ENCODE results near the gene TEX14. TPM values are rescaled to one million over a fixed set of nuclear protein-coding genes. Genes with fewer than 3 reads are reported as not detected.

TEX14 gene
- 0.03 to 0.27 TPM (median 0.16 TPM) in 3 replicates for polyA plus RNA-seq
- 0.21 TPM for polyA plus RNA-seq (2011; ENCODE audit: low read depth)
- 0.05 TPM in 2 replicates for polyA plus RNA-seq (2011; cell fraction: cytosol; rRNA removed)
- 0.22 and 0.25 TPM in 2 replicates for polyA plus RNA-seq (2011; cell fraction: nucleus; rRNA removed)
- polyA plus RNA-seq (2012; ENCODE audit: low replicate concordance) = 0.07 and 0.17 TPM in 2 replicates
- 0.06 TPM in 1 of 3 replicates, not detected in the others for polyA minus RNA-seq
- polyA minus RNA-seq (2011; cell fraction: cytosol; rRNA and poly(A)+ RNA removed) = not detected
- polyA minus RNA-seq (2011; cell fraction: nucleus; rRNA and poly(A)+ RNA removed) = 0.11 TPM in 1 of 2 replicates, not detected in the other

DNA sequence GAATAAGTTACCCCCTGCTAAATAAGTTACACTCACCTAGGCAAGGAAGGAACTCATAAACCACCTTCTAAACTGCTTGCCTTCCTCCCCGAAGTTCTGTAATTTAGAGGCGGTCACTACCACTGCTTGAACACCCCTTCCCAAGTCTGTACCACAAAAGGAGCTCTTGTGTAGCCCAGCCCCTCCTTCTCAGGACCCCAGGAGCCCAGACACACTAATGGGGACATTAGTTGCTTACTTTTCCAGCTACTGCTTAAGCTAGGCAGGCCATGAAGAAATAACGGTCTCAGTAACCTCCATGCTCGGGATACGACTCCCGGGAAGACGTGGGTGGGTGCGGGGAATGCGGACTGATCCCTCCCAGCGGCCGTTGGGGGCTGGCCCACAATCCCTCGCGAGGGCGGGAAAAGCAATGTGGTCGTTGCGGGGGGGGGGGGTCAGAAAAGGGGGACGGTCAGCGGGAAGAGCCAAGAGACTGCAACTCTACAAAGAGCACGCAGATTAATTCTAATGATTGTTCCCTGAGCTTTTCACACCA, at the start of gene TEX14:
TSS of gene TEX14 (minus strand) at position 345 of the 538 bp plus-strand sequence. CDS start 40,044 bp downstream, outside the sequence.
- no peak for TF ChIP-seq CTCF (optimal IDR thresholded peaks at IDR 0.05 in 1 of 3, IDR thresholded peaks at IDR 0.05 in 1 of 3, conservative IDR thresholded peaks at IDR 0.05 in 1 of 3; ENCODE audit: extremely low read depth in 1 of 3, insufficient read depth in 2 of 3, low read length in 3 of 3)
- no peak for TF ChIP-seq EZH2 (IDR thresholded peaks at IDR 0.05; ENCODE audit: low read length)
- FAIRE-seq (no peak), DNase-seq (ENCODE audit: low read depth, low spot score) (no peak)
- Histone ChIP-seq H3K4me1 (ENCODE audit: control insufficient read depth, extremely low read depth, insufficient read depth, low read length) (peaks cover 17% of the 10 kb centered on the region), H3K4me3 (ENCODE audit: control insufficient read depth in 2 of 3, extremely low read depth in 1 of 3, insufficient read depth in 2 of 3, low read depth in 1 of 3, low read length in 3 of 3) (peak within 1 kb of the TSS; percentile 48 to 89 (median 84)), H3K27me3 (ENCODE audit: control insufficient read depth, extremely low read depth, insufficient read depth, low read length) (no peaks in the 10 kb centered on the region), H2AFZ (ENCODE audit: control insufficient read depth, low read length) (peak within 1 kb of the TSS; percentile 77), H3K79me2 (ENCODE audit: control insufficient read depth, insufficient read depth, low read length) (peaks cover 17% of the 10 kb centered on the region), H4K20me1 (ENCODE audit: control insufficient read depth, extremely low read depth, insufficient read depth, low read length) (no peaks in the 10 kb centered on the region), H3K36me3 (ENCODE audit: control insufficient read depth in 2 of 2, extremely low read depth in 1 of 2, insufficient read depth in 2 of 2, low read length in 2 of 2) (peaks cover 0 to 7% of the 10 kb centered on the region in 2 experiments), H3K9me1 (ENCODE audit: control insufficient read depth, extremely low read depth, insufficient read depth, low read length) (no peaks in the 10 kb centered on the region), H3K9me3 (ENCODE audit: control insufficient read depth, low read depth, low read length) (no peaks in the 10 kb centered on the region), H3K4me2 (ENCODE audit: control insufficient read depth, extremely low read depth, insufficient read depth, low read depth, low read length) (peak within 1 kb of the TSS; percentile 94), H3K27ac (ENCODE audit: control insufficient read depth, insufficient read depth, low read length) (peak within 1 kb of the TSS; percentile 77), H3K9ac (ENCODE audit: control insufficient read depth, extremely low read depth, insufficient read depth, low read length) (peak within 1 kb of the TSS; percentile 74)
- dilution Hi-C loops (cut with MboI; ENCODE audit: extremely low pct_ligation_motif_present, low sequenced_read_pairs) = no loop called here

DNA sequence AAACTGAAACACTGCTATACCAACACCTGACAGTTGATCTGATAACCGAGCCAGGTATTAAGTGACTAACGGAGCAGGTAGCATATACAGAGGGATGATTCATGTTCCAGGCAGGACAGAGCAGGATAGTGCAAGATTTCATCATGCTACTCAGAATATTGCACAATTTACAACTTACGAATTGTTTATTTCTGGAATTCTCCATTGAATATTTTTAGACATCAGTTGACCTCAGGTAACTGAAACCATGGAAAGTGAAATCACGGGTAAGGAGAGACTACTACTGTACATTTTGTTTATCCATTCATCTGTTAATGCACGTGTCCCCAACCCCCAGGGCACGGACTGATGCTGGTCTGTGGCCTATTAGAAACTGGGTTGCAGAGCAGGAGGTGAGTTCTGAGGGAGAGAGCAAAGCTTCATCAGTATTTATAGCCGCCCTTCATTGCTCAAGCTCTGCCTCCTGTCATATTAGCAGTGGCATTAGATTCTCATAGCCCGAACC, 49.3 kb upstream of the TEX14 start:
- H3K4me2 ChIP-seq (ENCODE audit: control insufficient read depth, extremely low read depth, insufficient read depth, low read depth, low read length) = peak overlapping the region; percentile 59
- H4K20me1 ChIP-seq (ENCODE audit: control insufficient read depth, extremely low read depth, insufficient read depth, low read length) = no peaks in the 10 kb centered on the region
- H3K36me3 ChIP-seq (ENCODE audit: control insufficient read depth in 2 of 2, extremely low read depth in 1 of 2, insufficient read depth in 2 of 2, low read length in 2 of 2) = no peaks in the 10 kb centered on the region
- DNase-seq (ENCODE audit: low read depth, low spot score) (peak; percentile 60), FAIRE-seq (peak; percentile 97)
- H3K79me2 ChIP-seq (ENCODE audit: control insufficient read depth, insufficient read depth, low read length) = no peaks in the 10 kb centered on the region
- H3K9ac ChIP-seq (ENCODE audit: control insufficient read depth, extremely low read depth, insufficient read depth, low read length) = peak overlapping the region; percentile 36
- peak overlapping the region; percentile 66 for H3K27ac ChIP-seq (ENCODE audit: control insufficient read depth, insufficient read depth, low read length)
- H3K4me3 ChIP-seq (ENCODE audit: control insufficient read depth in 2 of 3, extremely low read depth in 1 of 3, insufficient read depth in 2 of 3, low read depth in 1 of 3, low read length in 3 of 3) = peak overlapping the region in 1 of 3 experiments; percentile 18
- no peaks in the 10 kb centered on the region for H3K9me3 ChIP-seq (ENCODE audit: control insufficient read depth, low read depth, low read length)
- TF ChIP-seq EZH2 (IDR thresholded peaks at IDR 0.05; ENCODE audit: low read length) = no peak
- no peak for TF ChIP-seq CTCF (optimal IDR thresholded peaks at IDR 0.05 in 1 of 3, IDR thresholded peaks at IDR 0.05 in 1 of 3, conservative IDR thresholded peaks at IDR 0.05 in 1 of 3; ENCODE audit: extremely low read depth in 1 of 3, insufficient read depth in 2 of 3, low read length in 3 of 3)
- dilution Hi-C loops (cut with MboI; ENCODE audit: extremely low pct_ligation_motif_present, low sequenced_read_pairs) = no loop called here
- H3K27me3 ChIP-seq (ENCODE audit: control insufficient read depth, extremely low read depth, insufficient read depth, low read length) = no peaks in the 10 kb centered on the region
- no peak overlapping the region for H2AFZ ChIP-seq (ENCODE audit: control insufficient read depth, low read length)
- H3K9me1 ChIP-seq (ENCODE audit: control insufficient read depth, extremely low read depth, insufficient read depth, low read length) = no peaks in the 10 kb centered on the region
- H3K4me1 ChIP-seq (ENCODE audit: control insufficient read depth, extremely low read depth, insufficient read depth, low read length) = peaks cover 10% of the 10 kb centered on the region

All from keratinocyte (primary cell).